LNCAP (cell line): ENCODE data around the gene NAV2.

ENCODE experiments used
- TF ChIP-seq, protein P1 (sequence below): fragments of 450-650 bp; IDR thresholded peaks from 2 replicates; pipeline ENCODE4 v1.5.1; 2017; ENCODE audit warnings: mild to moderate bottlenecking

Gene NAV2

DNA sequence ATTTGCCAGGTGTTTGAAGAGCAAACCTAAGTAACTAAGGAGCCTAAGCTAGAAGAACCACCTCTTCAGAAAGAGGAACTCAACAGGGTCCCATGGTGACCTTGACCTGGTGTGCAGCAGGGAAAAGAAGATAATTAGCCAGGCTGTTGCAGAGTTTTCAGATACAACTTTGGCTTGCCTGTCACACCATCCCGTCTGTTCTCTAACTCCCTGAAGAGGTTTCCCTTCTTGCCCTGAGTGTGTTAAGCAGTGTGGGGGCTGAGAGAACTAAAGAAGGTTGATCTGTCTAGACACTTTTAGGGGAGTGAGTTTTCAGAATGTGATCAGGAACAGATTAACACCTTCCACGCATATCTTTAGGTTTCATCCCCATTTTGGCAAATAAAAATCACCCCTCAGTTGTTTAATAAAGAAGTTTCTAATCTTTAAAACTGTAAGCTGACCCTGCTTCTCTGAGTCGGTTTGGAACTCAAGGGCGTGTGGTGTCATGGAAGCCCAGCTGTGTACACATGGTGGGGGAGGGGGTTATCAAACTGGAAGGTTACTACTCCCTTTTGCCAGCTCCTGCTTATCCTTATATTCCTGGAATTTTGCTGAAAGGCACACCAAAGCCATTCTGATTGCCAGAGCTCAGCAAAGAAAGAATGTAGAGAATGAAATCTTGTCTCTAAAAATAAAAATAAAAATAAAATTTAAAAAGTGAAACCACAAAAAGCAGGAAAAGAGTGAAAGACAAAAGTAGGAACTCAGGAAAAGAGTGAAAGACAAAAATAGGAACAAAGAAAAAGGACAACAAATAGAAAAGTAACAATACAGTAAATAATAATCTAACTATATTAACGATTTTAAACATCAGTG is 377.4 kb downstream of the NAV2 start:
- TF ChIP-seq, protein P1, sequence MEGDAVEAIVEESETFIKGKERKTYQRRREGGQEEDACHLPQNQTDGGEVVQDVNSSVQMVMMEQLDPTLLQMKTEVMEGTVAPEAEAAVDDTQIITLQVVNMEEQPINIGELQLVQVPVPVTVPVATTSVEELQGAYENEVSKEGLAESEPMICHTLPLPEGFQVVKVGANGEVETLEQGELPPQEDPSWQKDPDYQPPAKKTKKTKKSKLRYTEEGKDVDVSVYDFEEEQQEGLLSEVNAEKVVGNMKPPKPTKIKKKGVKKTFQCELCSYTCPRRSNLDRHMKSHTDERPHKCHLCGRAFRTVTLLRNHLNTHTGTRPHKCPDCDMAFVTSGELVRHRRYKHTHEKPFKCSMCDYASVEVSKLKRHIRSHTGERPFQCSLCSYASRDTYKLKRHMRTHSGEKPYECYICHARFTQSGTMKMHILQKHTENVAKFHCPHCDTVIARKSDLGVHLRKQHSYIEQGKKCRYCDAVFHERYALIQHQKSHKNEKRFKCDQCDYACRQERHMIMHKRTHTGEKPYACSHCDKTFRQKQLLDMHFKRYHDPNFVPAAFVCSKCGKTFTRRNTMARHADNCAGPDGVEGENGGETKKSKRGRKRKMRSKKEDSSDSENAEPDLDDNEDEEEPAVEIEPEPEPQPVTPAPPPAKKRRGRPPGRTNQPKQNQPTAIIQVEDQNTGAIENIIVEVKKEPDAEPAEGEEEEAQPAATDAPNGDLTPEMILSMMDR: no peak

DNA sequence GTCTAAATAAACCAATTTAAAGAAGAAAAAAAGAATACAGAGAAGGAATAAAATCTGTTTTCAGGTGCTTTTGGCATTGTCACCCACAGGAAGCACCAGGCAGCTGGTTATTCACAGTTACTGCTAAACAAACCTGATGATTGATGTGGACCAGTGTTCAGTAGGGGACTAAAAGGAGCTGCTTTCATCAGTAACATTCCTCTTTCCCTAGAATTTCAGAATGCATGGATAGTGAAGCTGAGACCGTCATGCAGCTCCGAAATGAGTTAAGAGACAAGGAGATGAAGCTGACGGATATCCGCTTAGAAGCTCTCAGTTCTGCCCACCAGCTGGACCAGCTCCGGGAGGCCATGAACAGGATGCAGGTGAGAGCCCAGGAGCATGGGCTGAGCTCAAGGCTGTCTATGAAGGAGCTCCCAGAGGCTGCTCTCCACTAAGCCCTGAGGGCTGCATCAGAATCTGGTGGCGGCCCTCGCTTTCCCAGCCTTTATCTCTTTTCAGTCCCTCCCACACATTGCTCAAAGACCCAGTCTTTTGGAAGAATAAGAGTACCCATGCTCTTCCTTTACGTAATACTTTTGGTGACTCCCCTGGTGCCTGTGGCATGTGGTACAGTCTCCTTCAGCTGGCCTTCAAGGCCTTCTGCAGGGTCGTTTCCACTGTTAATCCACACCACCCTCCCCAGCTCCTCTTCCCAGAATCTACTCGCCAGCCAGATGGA is 378.2 kb downstream of the NAV2 start:
- TF ChIP-seq, protein P1: no peak

DNA sequence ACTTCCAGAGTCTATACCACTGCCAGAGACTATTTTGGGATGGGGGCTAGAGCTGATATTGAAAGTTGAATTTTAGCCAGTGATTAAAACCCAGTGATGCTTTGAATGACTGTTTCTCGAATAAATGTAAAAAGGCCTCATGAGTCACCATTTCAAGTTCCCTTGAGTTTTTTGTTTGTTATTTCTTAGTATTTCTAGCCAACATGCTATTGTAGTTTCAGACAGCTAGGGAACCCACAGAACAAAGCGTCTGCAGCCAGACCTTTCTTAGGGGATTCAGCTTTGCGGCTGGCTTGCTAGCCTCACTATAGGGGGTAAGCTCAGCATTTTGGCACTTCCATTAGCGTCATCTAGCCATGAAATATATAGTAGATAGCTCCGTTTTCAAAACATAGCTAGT is 381.1 kb downstream of the NAV2 start:
- TF ChIP-seq, protein P1: no peak

DNA sequence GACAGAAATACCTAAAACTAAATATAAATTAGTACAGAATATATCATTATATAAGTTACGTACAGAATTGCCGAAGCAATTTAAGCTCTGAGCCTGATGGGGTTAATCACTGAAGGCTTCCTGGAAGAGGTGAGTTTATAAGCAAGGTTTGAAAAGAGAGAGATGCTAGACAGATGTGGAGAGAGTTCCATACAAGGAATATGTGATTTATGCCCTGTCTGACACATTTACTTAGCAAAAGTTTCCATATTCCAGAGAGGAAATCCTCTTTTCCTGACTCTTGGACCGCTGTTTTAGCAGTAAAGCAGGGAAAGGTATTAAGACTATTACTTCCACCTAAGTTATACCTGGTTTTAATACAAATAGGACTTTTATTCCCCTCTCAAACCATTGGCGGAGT is 382.6 kb downstream of the NAV2 start:
- TF ChIP-seq, protein P1: no peak

DNA sequence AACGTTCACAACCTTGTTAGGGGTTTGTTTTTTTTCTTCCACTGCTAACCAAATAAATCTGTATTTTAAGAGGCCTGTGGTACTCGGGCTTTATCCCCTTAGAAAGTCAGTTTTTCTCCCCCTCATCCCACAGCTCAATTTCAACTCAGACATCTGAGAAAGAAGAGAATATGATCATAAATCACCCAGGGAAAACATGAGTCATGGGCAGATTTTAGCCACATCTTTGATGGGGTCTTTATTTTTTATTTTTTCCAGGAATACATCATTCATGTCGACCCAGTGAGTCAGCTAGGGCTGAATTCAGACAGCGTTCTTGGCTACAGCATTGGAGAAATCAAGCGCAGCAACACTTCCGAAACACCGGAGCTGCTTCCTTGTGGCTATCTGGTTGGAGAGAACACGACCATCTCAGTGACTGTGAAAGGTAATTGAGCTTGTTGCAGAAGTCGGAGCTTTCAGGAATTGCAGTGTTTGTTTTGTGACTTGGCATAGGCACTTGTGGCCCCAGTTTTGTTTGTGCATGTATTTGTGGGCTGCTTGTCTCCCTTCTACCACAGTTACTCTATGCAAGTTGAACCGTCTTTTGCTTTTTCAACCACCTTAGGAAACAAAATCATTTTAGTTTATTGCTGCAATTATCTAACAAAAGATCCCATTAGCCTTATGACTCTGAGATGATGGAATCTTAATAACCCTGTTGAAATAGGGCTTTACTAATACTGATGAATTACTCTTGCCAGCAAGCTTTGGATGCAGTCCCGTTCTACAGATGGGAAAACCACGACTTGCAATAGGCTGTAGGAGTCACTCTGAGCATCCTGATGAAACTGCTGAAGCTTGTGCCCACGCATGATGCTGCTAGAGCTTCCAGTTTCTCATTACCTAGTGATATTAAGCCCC is 384.9 kb downstream of the NAV2 start:
- TF ChIP-seq, protein P1: no peak

DNA sequence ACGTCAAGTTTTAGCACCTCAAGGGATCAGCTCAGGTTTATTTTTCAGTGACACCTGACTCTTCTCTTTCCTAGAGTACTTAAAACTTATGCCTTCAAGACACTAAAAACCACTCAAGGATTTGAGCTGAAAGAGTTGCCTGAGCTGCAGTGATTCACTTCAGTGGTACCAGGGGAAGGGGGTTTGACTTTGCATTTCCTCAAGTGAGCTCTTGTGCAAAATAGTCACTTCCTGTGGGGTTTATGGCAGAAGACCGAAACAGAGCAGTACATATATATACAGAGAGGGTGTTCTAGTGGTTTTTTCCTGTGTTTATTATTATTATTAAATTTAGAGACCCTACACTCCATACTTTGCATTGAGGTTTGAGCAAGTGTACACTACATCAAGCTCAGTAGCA is 386.9 kb downstream of the NAV2 start:
- TF ChIP-seq, protein P1: no peak

DNA sequence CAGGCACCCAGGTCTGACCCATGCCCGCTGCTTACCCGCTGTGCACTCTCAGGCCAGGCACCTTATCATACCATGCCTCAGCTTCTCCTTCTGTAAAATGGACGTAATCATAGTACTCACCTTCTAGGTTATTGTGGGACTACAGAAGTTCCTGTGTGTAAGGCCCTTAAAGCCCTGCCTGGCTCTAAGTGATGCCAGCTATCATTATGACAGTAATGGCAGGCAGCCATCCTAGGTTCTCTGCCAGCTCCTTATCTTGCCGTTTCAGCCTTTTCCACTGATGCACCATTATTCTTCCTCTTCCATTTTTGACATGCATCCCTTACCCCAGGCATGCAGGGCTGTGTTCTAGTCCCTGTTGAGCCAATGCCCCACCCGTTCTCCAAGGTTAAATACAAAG is 389.8 kb downstream of the NAV2 start:
- TF ChIP-seq, protein P1: no peak
